Measurements from ENCODE around the gene ABCA4.

The ABCA4 gene

DNA sequence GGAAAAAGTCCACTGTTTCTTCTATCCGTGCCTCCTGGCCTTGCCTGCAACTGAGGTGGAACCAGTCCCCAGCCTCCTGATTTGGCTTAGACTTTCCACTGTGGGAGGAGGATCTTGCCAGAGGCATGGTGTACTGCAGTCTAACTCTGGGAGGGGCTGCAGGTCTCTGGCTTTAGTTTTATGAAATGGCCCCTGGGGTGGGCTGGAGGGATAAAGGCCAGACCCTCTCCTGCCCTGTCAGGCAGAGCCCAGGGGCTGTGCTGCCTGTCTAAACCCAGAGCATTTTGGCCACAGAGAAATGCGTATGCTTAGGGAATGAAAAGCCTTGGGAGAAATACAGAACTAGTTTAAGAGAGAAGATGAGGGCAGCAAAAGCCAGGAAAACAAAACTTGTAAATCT lies 73.0 kb downstream of the ABCA4 start:
- DNase-seq: no peak

DNA sequence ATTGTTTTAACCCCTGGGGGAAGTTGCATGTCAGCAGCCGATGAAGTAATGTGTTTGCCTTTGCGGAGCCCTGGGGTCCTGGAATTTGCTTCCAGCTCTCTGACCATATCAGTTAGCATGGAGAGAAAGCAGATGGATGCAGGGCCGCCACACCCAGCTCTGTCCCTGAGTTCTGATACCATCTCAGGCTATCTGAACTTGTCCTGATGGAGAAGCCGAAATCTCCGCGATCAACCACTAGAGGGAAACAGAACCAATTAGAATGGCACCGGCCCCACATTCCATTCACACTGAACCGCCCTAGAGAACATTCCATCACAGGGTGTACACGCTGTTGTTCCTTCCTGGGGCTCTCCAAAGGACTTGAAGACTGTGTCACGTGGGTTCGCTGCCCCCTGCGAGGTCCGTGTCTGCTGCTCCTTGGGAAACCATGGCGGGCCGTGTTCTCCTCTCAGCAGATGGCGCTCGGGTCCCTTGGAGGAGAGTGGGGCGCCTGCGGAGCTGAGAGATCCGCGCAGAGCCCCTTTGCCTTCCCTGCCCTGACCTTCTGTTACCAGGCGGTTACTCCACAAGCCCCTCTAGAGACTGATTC lies 75.4 kb downstream of the ABCA4 start:
- peak; percentile 88 for DNase-seq

DNA sequence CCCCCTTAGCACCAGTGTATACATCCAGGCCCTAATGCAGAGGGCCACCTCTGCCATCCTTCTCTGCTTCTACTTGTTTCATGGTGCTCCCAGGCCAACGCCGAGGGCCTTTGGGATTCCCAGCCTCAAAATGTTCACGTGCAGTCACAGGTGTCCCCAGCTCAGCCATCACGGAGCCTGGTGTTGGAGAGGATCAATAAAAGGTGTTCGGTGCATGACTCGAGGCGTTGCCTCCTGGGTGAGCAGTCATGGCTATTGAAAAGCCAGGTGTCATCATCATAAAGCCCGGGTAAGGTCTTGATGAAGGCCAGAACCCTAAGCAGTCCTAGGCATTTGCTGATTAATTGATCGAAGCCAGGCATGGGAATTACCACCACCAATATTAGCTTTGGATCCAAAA lies 76.1 kb downstream of the ABCA4 start:
- DNase-seq: no peak

DNA sequence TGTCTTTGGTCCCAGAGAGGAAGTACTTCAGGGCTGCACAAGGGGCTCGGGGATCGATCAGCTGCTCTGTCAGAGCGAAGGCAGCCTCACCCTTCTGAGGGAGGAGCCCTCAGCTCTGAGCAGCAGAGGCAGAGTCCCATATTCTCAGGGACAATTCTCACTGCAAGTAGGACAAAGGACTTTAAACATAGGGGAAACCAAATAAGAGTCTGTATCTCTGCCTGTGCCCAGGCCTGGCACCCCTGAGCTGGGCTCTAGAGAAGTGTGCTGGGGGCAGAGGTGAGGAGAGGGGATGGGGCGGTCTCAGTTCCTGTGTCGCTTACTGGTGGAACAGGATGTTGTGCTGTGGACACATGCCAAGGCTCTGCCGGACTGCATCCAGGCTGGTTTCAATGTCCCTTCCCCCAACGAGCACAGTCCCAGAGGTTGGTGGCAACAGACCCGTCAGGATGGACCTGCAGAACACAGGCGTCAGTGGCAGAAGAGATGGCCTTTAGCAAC lies 76.6 kb downstream of the ABCA4 start:
- peak; percentile 49 for DNase-seq

DNA sequence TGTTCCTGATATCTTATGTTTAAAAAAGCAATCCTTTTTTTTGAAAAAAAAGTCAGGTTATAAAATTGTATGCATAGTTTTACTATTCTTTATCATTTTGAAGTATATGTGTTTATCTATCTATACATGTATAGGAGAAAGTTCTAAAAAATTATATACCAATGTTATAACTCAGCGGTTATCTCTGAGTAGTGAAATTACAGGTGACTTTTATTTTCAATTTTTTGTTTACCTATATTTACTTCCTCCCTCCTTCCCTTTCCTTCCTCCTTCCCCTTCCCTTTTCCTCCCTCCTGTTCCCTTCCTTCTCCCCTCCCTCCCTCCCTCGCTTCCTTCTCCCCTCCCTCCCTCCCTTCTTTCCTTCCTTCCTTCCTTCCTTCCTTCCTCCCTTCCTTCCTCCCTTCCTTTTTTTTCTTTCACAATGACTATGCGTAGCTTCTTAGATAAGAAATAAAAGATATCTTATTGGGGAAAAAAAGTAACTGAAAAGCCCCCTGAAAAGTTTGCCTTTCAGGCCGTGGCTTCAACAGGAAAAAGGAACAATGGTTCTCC lies 77.1 kb downstream of the ABCA4 start:
- no peak for DNase-seq

DNA sequence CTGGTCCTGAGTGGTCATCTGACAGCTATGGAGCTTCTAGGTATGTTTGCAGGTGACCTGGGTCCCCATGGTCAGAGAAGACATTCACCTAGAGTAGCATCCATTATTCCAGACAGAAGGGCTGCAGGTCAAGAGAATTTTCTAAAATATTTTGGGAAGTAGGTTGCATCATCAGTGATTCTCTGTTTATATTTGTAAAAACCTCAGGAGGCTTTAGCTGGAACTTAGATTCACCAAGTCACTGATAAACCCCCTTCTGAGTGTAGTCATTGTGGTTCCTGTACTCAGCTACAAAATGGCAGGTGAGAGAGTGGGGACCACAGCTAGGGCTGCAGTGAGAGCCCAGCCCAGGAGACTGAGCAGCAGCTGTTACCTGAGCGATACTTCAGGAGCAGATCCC lies 78.6 kb downstream of the ABCA4 start:
- DNase-seq: no peak

DNA sequence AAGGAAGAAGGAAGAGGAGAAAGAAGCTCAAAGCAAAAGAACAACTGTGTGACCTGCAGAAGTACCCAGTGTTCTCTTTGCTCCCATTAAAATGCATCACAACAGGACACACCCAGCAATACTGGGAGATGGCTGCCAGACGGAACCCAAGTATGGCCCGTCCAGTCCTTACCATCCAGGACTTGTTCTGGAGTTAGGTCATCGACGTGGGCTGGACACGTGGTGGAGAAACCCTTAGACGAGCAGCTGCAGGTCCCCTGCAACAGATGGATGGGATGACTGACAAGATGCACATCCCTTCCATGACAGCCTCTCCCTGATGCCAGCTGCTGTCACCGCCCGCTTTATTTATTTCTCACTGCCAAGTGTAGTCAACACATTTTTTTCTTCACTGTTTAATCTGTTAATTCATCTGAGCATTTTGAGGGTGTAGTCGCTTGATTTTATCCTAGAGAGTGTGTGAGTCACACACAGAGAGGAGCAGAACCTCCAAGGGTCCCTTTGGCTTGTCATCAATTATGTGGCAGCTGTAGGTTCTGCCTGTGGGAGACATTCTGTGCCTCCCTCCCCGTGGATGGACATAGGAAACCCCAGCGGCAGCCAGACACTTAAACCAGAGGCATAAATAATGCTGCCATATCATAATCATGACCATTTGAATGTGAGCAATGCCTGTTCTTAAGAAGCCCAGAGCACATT lies 80.9 kb downstream of the ABCA4 start:
- peak; percentile 67 for DNase-seq

DNA sequence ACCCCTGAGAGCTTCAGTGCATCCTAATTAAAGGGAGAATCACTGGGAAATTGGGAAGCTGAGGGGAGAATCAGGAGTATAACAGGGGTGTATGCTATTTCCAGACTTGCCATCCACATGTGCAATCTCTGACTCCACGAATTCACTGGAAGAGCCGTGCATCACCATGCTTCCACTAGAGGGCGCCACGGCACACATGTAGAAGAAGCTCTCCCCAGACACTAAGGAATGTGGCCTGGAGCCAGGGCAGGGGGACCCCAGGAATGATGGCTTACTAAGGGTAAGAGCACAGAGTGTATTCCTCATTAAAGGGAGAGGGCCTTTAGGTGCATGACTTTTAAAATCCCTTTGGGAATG lies 81.5 kb downstream of the ABCA4 start:
- DNase-seq: peak; percentile 51

DNA sequence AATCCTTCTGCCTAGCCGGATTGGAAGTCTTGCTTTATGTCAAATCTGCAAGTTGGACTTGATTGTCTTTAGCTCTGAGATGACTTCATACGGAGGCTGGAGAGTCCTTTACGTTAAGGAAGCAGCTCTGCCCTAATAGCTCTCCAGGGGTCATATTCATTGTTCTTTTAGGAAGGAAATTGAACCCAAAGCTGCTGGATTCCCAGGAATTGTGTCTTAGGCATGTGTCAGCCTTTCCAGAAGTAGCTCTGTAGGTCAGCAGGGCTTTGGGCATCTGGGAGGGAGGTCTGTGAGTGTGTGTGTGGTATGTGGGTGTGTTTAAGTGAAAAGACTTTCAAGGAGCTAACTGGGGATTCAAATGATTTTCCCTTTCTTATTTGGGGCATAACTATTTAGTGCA lies 82.4 kb downstream of the ABCA4 start:
- DNase-seq: peak; percentile 43

DNA sequence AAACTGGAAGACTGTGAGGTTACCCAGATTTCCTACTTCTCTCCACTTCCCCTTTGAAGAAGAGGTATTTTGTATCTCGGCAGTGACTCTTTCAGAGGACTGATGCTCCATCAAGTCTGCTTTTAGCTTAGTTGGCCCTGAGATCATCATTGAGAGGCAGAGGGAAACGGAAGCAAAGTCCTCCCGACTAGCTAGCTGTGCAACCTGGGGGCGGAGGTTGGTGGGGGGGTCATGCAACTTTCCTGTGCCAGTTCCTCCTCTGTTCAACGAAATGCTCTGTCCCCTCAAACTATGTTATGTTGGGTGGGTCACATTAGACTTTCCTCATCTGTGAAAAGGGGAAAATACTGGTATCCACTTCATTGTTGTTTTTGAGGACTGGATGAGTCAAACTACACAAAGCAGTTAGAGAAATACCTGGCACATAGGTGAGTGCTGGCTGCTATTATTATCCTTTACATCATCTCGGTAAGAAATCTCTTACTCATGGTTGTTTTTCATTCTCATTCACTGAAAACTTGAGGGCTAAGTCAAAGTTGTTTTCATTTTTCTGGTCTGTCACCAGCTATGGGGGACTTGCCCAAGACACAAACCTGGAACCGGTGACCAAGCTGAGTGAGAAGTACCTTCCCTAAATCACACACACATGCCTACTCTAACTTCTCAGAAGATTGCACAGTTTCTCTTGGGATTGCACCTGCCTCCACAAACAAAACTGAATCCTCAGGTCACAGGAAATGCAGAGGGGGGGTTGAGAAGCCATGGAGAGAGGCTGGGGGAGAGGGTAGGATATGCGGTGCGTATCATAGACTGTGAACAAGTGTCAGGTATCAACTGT lies 83.3 kb downstream of the ABCA4 start:
- no peak for DNase-seq

DNA sequence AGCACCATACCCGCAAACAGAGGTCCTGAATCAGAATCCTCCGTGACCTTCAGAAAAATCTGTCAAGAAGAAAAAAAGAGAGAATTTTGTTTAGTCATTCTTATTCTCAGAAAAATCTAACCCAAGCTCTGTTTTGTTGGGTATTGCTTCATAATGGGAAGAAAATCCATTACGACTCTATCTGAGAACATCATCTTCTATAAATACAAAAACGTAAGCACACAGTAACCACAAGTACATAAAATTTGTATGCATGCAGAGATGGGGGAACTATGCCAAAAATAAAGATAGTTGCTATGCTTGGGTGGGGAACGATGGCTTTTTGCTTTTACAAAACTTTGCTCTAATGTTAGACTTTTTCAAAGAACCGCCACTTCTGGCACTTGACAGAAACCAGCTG lies 84.2 kb downstream of the ABCA4 start:
- DNase-seq: no peak

DNA sequence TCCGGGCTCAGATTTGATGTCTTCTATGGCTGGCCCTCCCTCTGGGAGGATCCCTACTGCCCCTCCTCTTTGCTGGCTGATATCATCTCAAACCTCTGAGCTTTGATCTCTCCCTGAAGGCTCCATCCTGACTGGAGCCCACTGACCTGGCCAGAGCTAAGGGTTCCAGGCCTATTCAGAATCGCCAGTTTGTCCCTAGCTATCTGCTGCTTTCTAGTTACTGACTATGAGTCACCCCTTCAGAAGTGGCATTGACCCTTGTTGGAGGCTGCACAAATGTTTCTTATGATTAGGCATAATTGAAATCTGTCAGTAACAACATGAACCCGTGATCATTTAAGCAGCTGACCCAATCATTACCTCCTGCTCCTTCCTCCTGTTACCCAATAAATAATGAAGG lies 87.1 kb downstream of the ABCA4 start:
- DNase-seq: no peak

DNA sequence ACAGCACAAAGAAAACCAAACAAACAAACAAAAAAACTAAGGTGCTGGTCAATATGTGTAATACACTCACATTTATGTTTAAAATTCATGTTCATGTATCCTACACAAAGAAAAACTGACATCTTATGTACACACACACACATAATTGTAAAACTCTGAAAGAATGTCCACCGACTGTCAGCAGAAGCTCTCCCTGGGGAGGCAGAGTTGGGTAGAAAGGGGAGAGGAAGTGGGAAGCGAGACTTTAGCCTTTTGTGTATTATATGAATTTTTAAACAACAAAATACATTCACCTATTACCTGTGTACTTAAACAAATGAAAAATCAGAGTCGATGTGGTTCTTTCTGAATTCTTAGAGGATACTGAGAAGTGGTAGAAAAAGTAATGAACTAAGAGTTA lies 88.3 kb downstream of the ABCA4 start:
- DNase-seq: no peak

DNA sequence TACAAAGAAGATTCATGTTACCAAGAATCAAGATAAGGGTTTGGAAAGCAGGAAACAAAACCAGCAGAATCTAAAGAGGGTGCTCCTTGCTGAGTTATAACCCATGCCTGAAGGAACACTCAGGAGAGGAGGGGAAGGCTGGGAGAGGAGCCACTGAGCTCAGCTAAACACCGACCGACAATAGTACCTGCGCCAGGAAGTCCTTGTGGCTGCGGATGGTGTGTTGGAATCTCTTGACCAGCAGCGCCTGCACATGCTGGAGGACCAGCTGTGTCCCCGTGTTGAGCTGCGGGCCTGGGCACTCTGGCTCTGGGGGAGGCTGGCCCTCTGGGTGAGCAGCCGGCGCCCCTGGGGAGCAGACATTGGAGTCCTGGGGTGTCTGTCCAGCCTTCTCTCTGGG lies 89.4 kb downstream of the ABCA4 start:
- no peak for DNase-seq

DNA sequence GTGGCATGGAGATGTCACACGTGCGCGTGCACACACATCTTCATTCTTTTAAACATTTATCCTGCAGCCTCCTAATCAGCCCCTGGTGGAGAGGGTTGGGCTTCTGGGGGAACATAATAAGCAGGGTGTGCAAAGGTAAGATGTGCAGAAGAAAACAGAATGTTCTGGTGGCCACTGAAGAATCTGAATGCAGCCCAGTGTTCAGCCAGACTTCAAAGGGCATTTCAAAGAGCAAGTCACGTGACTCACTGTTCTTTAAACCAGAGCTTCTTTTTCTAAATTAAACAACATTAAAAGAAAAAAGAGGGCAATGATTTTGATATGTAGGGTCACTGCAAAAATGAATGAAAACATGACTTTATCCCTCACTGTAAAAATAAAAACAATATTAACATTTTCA lies 89.8 kb downstream of the ABCA4 start:
- DNase-seq: no peak

DNA sequence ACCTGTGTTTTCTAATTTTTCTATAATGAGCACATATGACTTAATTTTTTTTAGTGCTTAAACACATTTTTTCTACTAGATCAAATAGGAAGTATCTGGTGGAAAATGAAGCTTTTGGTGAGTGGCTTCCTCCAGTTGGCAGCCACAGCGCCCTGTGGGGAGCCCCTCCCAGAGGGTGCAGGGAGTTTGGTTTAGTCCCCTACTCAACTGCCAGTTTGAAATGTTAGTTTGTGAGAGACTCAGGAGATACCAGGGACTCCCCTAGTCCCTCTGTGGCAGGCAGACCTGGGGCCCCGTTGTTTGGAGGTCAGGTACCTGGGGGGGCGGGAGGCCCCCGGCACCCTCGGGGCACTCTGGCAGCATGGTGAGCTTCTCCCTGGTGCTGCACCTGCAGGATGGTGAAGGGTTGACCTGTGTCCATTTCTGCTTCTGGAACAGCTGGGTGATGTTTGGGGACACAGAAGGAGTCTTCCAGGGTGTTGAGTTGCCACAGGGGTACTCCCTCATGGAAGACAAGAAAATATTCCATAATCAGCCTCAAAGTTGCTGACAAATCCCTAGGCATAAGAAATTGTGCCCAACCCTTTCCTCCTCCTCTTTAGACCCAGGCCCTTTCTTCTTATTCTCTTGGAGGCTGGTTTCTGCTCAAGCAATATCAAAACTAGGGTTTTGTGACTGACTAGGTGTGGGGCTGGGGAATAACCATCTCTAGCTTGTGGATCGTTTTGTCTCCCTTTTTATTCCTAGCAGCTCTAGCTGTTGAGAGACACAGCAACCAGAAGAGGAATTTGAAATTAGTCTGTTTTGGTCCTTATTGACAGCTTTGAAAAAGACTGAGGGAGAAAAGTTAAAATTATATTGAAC lies 91.6 kb downstream of the ABCA4 start:
- DNase-seq: no peak

DNA sequence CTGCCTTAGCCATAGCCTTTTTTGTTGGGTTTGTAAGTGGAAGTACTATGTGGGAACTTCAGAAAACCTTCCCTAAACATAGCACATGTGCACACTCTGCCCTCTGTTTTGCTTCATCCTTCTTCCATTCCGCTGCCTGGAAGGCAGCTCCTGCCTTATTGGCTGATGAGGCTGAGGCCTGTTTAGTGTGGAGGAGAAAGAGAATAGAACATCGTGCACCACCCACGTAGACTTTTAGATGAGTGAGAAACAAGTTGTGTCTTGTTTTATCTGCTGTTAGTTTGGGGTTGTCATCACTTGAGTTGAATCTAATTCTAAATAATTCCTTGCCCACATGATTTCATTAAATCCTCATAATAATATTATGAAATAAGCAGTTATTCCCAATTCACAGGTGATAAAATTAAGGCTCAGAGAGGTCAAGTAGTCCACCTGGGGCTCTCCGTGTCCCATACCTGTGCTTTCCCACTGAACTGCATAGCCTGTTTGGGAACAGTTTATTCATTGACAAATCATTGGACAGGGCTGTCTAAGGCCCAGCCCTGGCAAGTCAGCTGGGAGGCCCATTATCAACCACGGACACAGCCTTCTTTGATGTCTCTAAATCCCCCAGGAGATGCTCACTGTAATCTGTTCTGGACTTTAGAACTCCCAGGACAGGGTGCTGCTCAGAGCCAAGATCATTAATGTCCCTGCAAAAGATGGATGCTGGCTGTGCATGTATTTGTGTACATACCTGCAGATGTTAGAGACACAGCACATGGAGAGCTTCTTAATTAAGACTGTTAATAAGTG lies 93.0 kb downstream of the ABCA4 start:
- DNase-seq: no peak

DNA sequence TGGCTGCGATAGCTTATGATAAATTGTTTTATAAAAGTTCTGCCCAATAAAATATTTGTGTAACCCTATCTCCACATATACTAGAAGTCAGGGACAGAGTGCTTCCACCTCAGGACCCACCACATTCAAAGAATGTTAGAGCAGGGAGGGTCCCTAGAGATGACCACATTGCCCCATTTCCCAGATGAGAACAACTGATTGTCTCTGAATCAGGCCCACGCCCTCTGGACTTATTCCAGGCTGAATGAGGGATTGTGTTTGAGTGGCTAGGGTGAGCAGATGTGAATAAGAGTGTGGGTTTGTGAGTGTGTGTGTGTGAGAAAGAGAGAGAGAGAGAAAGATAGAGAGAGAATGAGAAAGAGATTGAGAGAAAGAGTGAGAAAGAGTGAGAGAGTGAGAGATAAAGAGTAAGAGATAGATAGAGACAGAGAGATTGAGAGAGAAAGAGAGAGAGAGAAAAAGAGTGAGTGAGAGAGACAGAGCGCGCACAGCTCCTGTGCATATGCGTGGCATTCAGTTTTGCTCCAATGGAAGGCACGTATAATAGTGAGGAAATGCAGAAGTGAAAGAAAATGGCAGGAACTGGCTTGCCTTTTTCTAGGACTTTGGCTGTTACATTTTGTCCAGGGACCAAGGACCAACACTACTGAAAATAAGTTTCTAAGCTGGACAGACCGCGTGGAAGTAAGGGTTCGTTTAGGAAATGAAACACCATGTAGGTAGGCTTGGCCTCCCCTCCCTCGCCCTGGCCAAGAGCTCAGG lies 94.1 kb downstream of the ABCA4 start:
- no peak for DNase-seq

DNA sequence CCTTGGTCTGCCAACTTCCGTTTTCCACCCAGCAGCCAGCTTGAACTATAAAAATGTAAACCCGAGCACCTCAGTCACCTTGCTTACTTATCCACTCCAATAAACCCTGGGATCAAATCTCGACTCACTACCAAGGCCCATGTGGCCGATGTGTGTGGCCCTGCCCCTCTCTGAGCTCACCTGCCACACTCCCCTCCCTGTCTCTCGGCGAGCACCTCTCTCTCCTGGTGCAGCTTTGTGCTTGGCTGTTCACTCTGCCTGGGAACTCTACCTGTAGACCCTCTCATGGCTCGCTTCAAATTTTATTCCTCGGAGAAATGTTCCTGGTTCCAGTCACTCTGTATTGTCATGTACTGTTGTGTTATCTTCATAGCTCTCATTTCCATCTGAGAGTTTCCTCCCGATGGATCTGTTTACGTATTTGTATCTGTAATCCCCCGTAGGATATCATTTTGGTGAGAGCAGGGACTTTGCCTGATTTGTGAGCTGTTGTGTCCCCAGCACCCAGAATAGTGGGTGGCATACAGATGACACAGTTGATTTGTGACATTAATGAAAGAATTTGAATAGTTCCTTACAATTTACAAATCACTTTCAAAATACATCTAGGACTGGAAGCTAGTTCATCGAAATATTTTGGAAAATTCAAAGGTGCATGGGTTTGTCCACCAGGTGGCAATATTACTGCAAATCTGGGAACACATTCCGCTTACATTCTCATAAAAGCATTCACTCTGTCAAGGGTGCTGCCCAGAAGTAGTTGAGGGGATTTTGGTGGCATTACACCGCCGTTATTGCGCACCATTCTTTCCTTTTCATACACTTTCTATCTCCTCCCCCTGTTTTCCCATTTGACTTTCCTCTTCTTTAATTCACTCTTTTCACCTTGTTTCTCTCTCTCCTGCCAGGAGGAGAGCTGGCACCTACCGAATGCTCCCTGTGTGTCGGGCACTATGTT lies 95.3 kb downstream of the ABCA4 start:
- peak; percentile 54 for DNase-seq

Measured in right hindlimb (tissue), 1 donor.